ENCODE data around the gene OR4F6.
A peak's percentile ranks its signal among the peaks of the same experiment; 100 is the strongest.

OR4F6 gene

DNA sequence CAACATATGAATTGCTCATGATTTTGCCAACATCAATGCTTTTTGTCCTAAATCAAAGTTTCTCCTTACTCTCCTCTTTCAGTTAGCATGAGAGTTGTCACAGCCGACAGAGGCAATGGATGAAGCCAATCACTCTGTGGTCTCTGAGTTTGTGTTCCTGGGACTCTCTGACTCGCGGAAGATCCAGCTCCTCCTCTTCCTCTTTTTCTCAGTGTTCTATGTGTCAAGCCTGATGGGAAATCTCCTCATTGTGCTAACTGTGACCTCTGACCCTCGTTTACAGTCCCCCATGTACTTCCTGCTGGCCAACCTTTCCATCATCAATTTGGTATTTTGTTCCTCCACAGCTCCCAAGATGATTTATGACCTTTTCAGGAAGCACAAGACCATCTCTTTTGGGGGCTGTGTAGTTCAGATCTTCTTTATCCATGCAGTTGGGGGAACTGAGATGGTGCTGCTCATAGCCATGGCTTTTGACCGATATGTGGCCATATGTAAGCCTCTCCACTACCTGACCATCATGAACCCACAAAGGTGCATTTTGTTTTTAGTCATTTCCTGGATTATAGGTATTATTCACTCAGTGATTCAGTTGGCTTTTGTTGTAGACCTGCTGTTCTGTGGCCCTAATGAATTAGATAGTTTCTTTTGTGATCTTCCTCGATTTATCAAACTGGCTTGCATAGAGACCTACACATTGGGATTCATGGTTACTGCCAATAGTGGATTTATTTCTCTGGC, 2.5 kb downstream of the OR4F6 start:
- ATAC-seq (ENCODE audit: low read depth) (peak; percentile 74), DNase-seq (ENCODE audit: low spot score) (no peak)
- no peak overlapping the region for H3K4me3 ChIP-seq (ENCODE audit: severe bottlenecking)
- H3K36me3 ChIP-seq (ENCODE audit: low read depth): no peaks in the 10 kb centered on the region
- peaks cover 8% of the 10 kb centered on the region for H3K27me3 ChIP-seq (ENCODE audit: insufficient read depth, poor library complexity, severe bottlenecking)
- TF ChIP-seq, protein P1, sequence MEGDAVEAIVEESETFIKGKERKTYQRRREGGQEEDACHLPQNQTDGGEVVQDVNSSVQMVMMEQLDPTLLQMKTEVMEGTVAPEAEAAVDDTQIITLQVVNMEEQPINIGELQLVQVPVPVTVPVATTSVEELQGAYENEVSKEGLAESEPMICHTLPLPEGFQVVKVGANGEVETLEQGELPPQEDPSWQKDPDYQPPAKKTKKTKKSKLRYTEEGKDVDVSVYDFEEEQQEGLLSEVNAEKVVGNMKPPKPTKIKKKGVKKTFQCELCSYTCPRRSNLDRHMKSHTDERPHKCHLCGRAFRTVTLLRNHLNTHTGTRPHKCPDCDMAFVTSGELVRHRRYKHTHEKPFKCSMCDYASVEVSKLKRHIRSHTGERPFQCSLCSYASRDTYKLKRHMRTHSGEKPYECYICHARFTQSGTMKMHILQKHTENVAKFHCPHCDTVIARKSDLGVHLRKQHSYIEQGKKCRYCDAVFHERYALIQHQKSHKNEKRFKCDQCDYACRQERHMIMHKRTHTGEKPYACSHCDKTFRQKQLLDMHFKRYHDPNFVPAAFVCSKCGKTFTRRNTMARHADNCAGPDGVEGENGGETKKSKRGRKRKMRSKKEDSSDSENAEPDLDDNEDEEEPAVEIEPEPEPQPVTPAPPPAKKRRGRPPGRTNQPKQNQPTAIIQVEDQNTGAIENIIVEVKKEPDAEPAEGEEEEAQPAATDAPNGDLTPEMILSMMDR (IDR thresholded peaks at IDR 0.05; ENCODE audit: poor library complexity, severe bottlenecking): no peak
- H3K27ac ChIP-seq (ENCODE audit: poor library complexity, severe bottlenecking): no peak overlapping the region
- H3K9me3 ChIP-seq (ENCODE audit: severe bottlenecking): no peaks in the 10 kb centered on the region
- H3K4me1 ChIP-seq (ENCODE audit: insufficient read depth, poor library complexity, severe bottlenecking): peaks cover 5% of the 10 kb centered on the region

DNA sequence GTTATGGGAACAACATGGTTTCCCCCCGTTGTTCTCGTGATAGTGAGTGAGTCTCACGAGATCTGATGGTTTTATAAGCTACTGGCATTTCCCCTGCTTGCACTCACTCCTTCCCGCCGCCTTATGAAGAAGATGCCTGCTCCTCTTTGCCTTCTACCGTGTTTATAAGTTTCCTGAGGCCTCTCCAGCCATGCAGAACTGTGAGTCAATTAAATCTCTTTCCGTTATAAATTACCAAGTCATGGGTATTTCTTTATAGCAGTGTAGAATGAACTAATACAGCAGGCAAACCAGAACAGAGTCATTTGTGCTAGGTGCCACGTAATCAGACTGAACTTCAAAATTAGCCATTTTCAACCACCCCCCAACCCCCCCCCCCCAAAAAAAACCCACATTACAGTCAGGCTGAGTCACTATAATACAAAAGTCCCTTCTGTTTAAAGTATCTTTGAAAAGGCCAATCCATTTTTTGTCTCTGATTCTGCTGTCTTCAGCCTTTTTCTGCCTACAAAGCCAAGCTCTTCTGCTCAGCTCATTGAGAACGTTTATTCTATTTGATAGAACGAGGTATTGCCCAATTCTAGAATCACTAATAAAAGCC, 4.1 kb downstream of the OR4F6 start:
- DNase-seq (ENCODE audit: low spot score): no peak
- ATAC-seq (ENCODE audit: low read depth): peak; percentile 44; the same call in 2 of the 3 replicates
- H3K9me3 ChIP-seq (ENCODE audit: severe bottlenecking): no peaks in the 10 kb centered on the region

DNA sequence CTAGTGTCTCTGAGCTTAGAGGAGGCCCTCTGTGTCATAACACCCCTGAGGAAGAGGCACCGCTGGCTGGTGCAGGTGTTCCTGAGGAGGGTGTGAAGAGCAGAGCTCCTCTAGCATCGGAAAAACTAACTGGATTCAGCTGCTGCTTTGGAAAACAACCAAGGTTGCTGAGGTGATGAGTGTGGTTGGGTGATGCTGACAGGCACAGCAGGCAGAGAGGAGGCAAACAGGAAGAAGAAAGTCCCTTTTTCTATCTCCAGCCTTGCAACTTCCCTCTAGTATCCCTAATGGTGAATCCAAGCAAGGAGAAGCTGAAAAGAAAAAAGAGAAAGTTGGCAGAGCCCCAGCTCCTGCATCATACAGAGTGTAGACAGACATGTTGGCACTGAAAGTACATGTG, 4.9 kb downstream of the OR4F6 start:
- no peak for DNase-seq (ENCODE audit: low spot score)
- H3K4me1 ChIP-seq (ENCODE audit: insufficient read depth, poor library complexity, severe bottlenecking): peaks cover 5% of the 10 kb centered on the region
- no peaks in the 10 kb centered on the region for H3K9me3 ChIP-seq (ENCODE audit: severe bottlenecking)
- peaks cover 13% of the 10 kb centered on the region for H3K27me3 ChIP-seq (ENCODE audit: insufficient read depth, poor library complexity, severe bottlenecking)
- TF ChIP-seq, protein P1 (IDR thresholded peaks at IDR 0.05; ENCODE audit: poor library complexity, severe bottlenecking): no peak
- H3K36me3 ChIP-seq (ENCODE audit: low read depth): no peaks in the 10 kb centered on the region
- no peak overlapping the region for H3K27ac ChIP-seq (ENCODE audit: poor library complexity, severe bottlenecking)
- H3K4me3 ChIP-seq (ENCODE audit: severe bottlenecking): no peak overlapping the region
- ATAC-seq (ENCODE audit: low read depth): no peak

More for the DNA sequence above, 4.1 kb downstream of the OR4F6 start:
- TF ChIP-seq, protein P1 (IDR thresholded peaks at IDR 0.05; ENCODE audit: poor library complexity, severe bottlenecking): no peak
- Histone ChIP-seq H3K36me3 (ENCODE audit: low read depth) (no peaks in the 10 kb centered on the region), H3K4me3 (ENCODE audit: severe bottlenecking) (no peak overlapping the region), H3K27ac (ENCODE audit: poor library complexity, severe bottlenecking) (no peak overlapping the region), H3K4me1 (ENCODE audit: insufficient read depth, poor library complexity, severe bottlenecking) (peaks cover 5% of the 10 kb centered on the region), H3K27me3 (ENCODE audit: insufficient read depth, poor library complexity, severe bottlenecking) (peaks cover 12% of the 10 kb centered on the region)

DNA sequence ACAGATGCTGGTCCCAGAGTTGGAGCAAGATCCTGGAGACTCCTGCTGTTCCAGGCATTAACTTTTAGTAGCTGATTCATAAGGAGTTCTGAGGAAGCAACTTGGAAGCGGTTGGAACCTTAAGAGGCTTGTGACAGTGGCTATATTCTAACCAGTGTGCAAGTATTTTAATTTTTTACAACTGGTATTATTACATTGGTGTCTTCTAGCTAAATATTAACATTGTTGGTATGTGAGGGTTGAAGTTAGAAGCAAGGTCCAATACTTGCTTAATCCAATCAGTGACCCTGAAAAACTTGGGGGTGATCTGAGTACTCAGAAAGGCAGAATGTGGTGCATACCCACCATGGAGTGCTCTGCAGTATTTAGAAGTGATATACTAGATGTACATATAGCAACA, 7.1 kb downstream of the OR4F6 start:
- DNase-seq (ENCODE audit: low spot score) (no peak), ATAC-seq (ENCODE audit: low read depth) (no peak)
- Histone ChIP-seq H3K4me1 (ENCODE audit: insufficient read depth, poor library complexity, severe bottlenecking) (peaks cover 5% of the 10 kb centered on the region), H3K9me3 (ENCODE audit: severe bottlenecking) (no peaks in the 10 kb centered on the region), H3K27me3 (ENCODE audit: insufficient read depth, poor library complexity, severe bottlenecking) (peaks cover 34% of the 10 kb centered on the region), H3K36me3 (ENCODE audit: low read depth) (no peaks in the 10 kb centered on the region), H3K27ac (ENCODE audit: poor library complexity, severe bottlenecking) (no peak overlapping the region), H3K4me3 (ENCODE audit: severe bottlenecking) (no peak overlapping the region)
- TF ChIP-seq, protein P1 (IDR thresholded peaks at IDR 0.05; ENCODE audit: poor library complexity, severe bottlenecking): no peak

DNA sequence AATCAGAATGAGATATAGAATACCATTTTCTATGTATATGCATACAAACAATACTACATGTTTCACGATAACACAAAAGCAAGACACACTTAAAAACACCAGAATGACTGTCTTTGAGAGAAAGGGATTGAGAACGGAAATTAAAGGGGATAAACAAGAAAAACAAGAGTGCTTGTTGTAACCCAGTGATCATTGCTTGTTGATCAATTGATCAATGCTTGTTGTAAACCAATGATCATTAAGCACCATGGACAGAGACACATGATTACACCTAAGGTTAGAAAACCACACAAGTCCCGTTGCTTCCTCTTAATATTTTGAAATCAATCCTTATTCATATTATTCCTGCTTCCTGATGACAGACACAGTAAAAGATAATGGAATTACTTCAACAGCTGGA, 7.6 kb downstream of the OR4F6 start:
- TF ChIP-seq, protein P1 (IDR thresholded peaks at IDR 0.05; ENCODE audit: poor library complexity, severe bottlenecking): no peak
- Histone ChIP-seq H3K36me3 (ENCODE audit: low read depth) (no peaks in the 10 kb centered on the region), H3K27ac (ENCODE audit: poor library complexity, severe bottlenecking) (no peak overlapping the region), H3K4me3 (ENCODE audit: severe bottlenecking) (no peak overlapping the region), H3K9me3 (ENCODE audit: severe bottlenecking) (no peaks in the 10 kb centered on the region), H3K4me1 (ENCODE audit: insufficient read depth, poor library complexity, severe bottlenecking) (peaks cover 5% of the 10 kb centered on the region), H3K27me3 (ENCODE audit: insufficient read depth, poor library complexity, severe bottlenecking) (peaks cover 38% of the 10 kb centered on the region)
- DNase-seq (ENCODE audit: low spot score) (no peak), ATAC-seq (ENCODE audit: low read depth) (no peak)
